GM10266 (cell line): ENCODE data around the gene DEFB119.
"Not testable (repeated sequence)": the region's sequence is repeated elsewhere in the genome, so short reads cannot be mapped to it uniquely, and the experiment has no call there.

Source experiments
- DNase-seq: peaks from one replicate; pipeline ENCODE4 v3.0.0; 2012; ENCODE audit errors: extremely low spot score
- CTCF ChIP-seq: IDR thresholded peaks from 2 replicates; pipeline ENCODE4 v1.5.1; 2012; ENCODE audit warnings: mild to moderate bottlenecking, low read depth; ENCODE audit not compliant: control insufficient read depth, insufficient read depth; ENCODE audit errors: missing control alignments

The DEFB119 gene

GRCh38 chr20:31390490-31390889, at the start of gene DEFB119:
TSS of gene DEFB119 (minus strand) at chr20:31390590. CDS start at chr20:31390483, 107 bp downstream.
- TF ChIP-seq CTCF: no peak
- no peak for DNase-seq

- TF ChIP-seq CTCF: no peak
- no peak for DNase-seq
These were observed 40.3 kb upstream of the DEFB119 start for GRCh38 chr20:31430568-31431115.

- not testable (repeated sequence) for DNase-seq
These were observed 37.2 kb upstream of the DEFB119 start for GRCh38 chr20:31427576-31427975.

- not testable (repeated sequence) for DNase-seq
These were observed 36.6 kb upstream of the DEFB119 start for GRCh38 chr20:31426891-31427551.

- no peak for DNase-seq
These were observed 35.4 kb upstream of the DEFB119 start for GRCh38 chr20:31425797-31426196.

GRCh38 chr20:31418307-31418706, 27.9 kb upstream of the DEFB119 start:
- no peak for TF ChIP-seq CTCF
- DNase-seq: no peak

More at GRCh38 chr20:31425797-31426196, 35.4 kb upstream of the DEFB119 start:
- TF ChIP-seq CTCF: no peak

GRCh38 chr20:31415653-31416052, 25.3 kb upstream of the DEFB119 start:
- DNase-seq: no peak
- no peak for TF ChIP-seq CTCF

GRCh38 chr20:31414381-31414780, 24.0 kb upstream of the DEFB119 start:
- TF ChIP-seq CTCF: no peak

More at GRCh38 chr20:31414381-31414780, 24.0 kb upstream of the DEFB119 start:
- DNase-seq: no peak
